GM12878 (cell line): ENCODE data around the gene ARHGEF35.
"Not testable (repeated sequence)": the region's sequence is repeated elsewhere in the genome, so short reads cannot be mapped to it uniquely, and the experiment has no call there.

Experiments
- BCL3 ChIP-seq: IDR thresholded peaks from 2 replicates; pipeline ENCODE4 v1.6.1; 2011; ENCODE audit warnings: borderline replicate concordance, low read depth, mild to moderate bottlenecking, moderate library complexity, low read length; ENCODE audit not compliant: insufficient read depth, poor library complexity, severe bottlenecking
- CTCF ChIP-seq, 3 experiments: IDR thresholded peaks in 2 of 3; conservative IDR thresholded peaks in 1 of 3; 2 replicates each; pipeline ENCODE4 v1.5.1; 2011; ENCODE audit warnings: low read depth in 3 of 3, low read length in 3 of 3, mild to moderate bottlenecking in 3 of 3, control low read depth in 2 of 3, moderate library complexity in 2 of 3, inconsistent platforms in 1 of 3, mixed read lengths in 1 of 3; ENCODE audit not compliant: control insufficient read depth in 2 of 3, insufficient read depth in 1 of 3; ENCODE audit errors: extremely low read depth in 1 of 3
- EP300 ChIP-seq, 2 experiments: fragments of 150-350 bp in 1 of 2; IDR thresholded peaks; 2 replicates each; pipeline ENCODE4 v1.6.1; 2011 to 2012; ENCODE audit warnings: low read depth in 2 of 2, low read length in 2 of 2, borderline replicate concordance in 1 of 2, improper control_type of control experiment in 1 of 2, inconsistent platforms in 1 of 2; ENCODE audit not compliant: control insufficient read depth in 1 of 2
- HDAC6 ChIP-seq: fragments of 200-600 bp; sonication (generic); IDR thresholded peaks from one replicate; pipeline ENCODE4 v1.8.0; 2017; ENCODE audit warnings: antibody characterized with exemption; ENCODE audit not compliant: unreplicated experiment
- MXI1 ChIP-seq: fragments of 150-350 bp; IDR thresholded peaks from 2 replicates; pipeline ENCODE4 v1.6.1; 2011; ENCODE audit warnings: low read depth, mild to moderate bottlenecking, inconsistent platforms, low read length, improper control_type of control experiment
- NRF1 ChIP-seq: conservative IDR thresholded peaks from 2 replicates; pipeline ENCODE4 v1.6.1; 2011; ENCODE audit warnings: mild to moderate bottlenecking, low read depth, low read length, improper control_type of control experiment
- PAX5 ChIP-seq: IDR thresholded peaks from 2 replicates; pipeline ENCODE4 v1.6.1; 2011; ENCODE audit warnings: low read depth, low read length, borderline replicate concordance
- POLR2A ChIP-seq: IDR thresholded peaks from 2 replicates; pipeline ENCODE4 v1.6.1; 2011; ENCODE audit warnings: low read depth, mild to moderate bottlenecking, low read length
- TARDBP ChIP-seq: IDR thresholded peaks from 2 replicates; pipeline ENCODE4 v1.6.1; 2016; ENCODE audit warnings: borderline replicate concordance
- TBL1XR1 ChIP-seq: IDR thresholded peaks from 2 replicates; pipeline ENCODE4 v1.6.1; 2012; ENCODE audit warnings: low read depth, low read length, improper control_type of control experiment
- USF1 ChIP-seq: IDR thresholded peaks from 2 replicates; pipeline ENCODE4 v1.6.1; 2011; ENCODE audit warnings: borderline replicate concordance, low read depth, mild to moderate bottlenecking, moderate library complexity, mixed read lengths, low read length; ENCODE audit not compliant: insufficient read depth; ENCODE audit errors: extremely low read length
- YBX1 ChIP-seq: fragments of 450-650 bp; IDR thresholded peaks from 2 replicates; pipeline ENCODE4 v1.6.1; 2016; ENCODE audit warnings: antibody characterized with exemption
- ZBTB33 ChIP-seq: fragments of 450-650 bp; IDR thresholded peaks from 2 replicates; pipeline ENCODE4 v1.6.1; 2017; ENCODE audit warnings: mild to moderate bottlenecking
- ZNF24 ChIP-seq: fragments of 450-650 bp; IDR thresholded peaks from 2 replicates; pipeline ENCODE4 v1.6.1; 2017; ENCODE audit warnings: antibody characterized with exemption, mild to moderate bottlenecking

- not testable (repeated sequence) for TF ChIP-seq BCL3; ZNF24; NRF1; PAX5; HDAC6; TBL1XR1; POLR2A; YBX1; ZBTB33; TARDBP; MXI1; EP300 (IDR thresholded peaks at IDR 0.05; ENCODE audit: borderline replicate concordance in 1 of 2, control insufficient read depth in 1 of 2, low read depth in 2 of 2, low read length in 2 of 2); CTCF (IDR thresholded peaks at IDR 0.05 in 2 of 3, conservative IDR thresholded peaks at IDR 0.05 in 1 of 3; ENCODE audit: control insufficient read depth in 2 of 3, extremely low read depth in 1 of 3, insufficient read depth in 1 of 3, low read depth in 3 of 3, low read length in 3 of 3); USF1
Measured at GRCh38 chr7:144238530-144239082, 43.0 kb upstream of the ARHGEF35 start.
